Testis (tissue), 2 donors: Measurements from ENCODE around the gene MLST8.

Experiments used
- POLR2A ChIP-seq: fragments of 450-650 bp; IDR thresholded peaks from one replicate; pipeline ENCODE4 v1.6.1; 2017; ENCODE audit warnings: antibody characterized with exemption, mild to moderate bottlenecking, moderate library complexity
- TF ChIP-seq, protein P1 (sequence below), 3 experiments: fragments of 450-650 bp in 2 of 3; fragments of 200-600 bp in 1 of 3; sonication (generic) in 1 of 3; IDR thresholded peaks; one replicate each; pipeline ENCODE4 v1.5.1; 2016 to 2019; ENCODE audit warnings: antibody characterized with exemption in 3 of 3, mild to moderate bottlenecking in 2 of 3, moderate library complexity in 1 of 3

DNA sequence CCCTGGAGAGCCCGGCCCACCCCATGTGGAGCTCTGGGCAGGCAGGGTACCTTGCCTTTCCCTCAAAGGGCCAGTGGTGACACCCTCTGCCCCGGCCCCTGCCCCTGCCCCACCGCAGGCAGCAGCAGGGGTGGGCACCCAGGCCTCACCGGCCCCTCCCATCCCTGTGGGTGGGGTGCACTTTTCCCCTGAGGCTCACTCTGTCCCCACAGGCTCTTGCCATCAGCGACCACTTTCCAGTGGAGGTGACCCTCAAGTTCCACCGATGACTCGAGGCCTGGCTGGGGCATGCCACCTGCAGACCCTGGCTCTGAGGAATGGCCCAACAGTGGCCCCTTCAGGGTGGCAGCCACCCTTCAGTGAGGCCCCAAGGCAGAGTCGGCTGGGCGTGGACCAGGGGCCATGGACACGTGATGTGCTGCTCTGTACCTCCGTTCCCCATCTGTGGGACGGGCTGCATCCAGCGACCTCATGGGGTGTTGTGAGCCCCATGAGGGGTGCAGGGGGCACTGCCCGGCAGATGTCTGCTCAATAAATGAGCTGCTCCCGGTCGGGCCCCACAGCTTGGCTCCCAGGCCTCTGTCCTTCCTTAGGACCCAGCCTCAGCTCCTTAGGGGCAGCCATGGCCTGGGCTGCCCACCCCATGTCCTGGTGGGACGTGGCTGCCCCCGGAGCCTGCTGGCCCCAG lies 33.0 kb downstream of the MLST8 start:
- TF ChIP-seq, protein P1, sequence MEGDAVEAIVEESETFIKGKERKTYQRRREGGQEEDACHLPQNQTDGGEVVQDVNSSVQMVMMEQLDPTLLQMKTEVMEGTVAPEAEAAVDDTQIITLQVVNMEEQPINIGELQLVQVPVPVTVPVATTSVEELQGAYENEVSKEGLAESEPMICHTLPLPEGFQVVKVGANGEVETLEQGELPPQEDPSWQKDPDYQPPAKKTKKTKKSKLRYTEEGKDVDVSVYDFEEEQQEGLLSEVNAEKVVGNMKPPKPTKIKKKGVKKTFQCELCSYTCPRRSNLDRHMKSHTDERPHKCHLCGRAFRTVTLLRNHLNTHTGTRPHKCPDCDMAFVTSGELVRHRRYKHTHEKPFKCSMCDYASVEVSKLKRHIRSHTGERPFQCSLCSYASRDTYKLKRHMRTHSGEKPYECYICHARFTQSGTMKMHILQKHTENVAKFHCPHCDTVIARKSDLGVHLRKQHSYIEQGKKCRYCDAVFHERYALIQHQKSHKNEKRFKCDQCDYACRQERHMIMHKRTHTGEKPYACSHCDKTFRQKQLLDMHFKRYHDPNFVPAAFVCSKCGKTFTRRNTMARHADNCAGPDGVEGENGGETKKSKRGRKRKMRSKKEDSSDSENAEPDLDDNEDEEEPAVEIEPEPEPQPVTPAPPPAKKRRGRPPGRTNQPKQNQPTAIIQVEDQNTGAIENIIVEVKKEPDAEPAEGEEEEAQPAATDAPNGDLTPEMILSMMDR (IDR thresholded peaks at IDR 0.05), result no peak
- no peak for TF ChIP-seq POLR2A
